H1 (cell line): Measurements from ENCODE around the gene CENPF. TPM values are rescaled to one million over a fixed set of nuclear protein-coding genes. Genes with fewer than 3 reads are reported as not detected.

Experiments
- CREB1 ChIP-seq: IDR thresholded peaks from 2 replicates; pipeline ENCODE4 v1.6.1; 2012; ENCODE audit warnings: inconsistent platforms
- FOSL1 ChIP-seq: IDR thresholded peaks from 2 replicates; pipeline ENCODE4 v1.6.1; 2011; ENCODE audit warnings: mild to moderate bottlenecking, low read depth, low read length, moderate library complexity; ENCODE audit not compliant: insufficient read depth
- RFX5 ChIP-seq: IDR thresholded peaks from 2 replicates; pipeline ENCODE4 v1.6.1; 2011; ENCODE audit warnings: low read depth, low read length, improper control_type of control experiment, borderline replicate concordance
- SIN3A ChIP-seq, 2 experiments: IDR thresholded peaks in 1 of 2; conservative IDR thresholded peaks in 1 of 2; 2 replicates each; pipeline ENCODE4 v1.6.1; 2011 to 2012; ENCODE audit warnings: low read length in 2 of 2, improper control_type of control experiment in 1 of 2, low read depth in 1 of 2, mild to moderate bottlenecking in 1 of 2
- TAF7 ChIP-seq: optimal IDR thresholded peaks from 2 replicates; pipeline ENCODE3; 2011; ENCODE audit warnings: low read depth, mild to moderate bottlenecking, inconsistent platforms, low read length, moderate library complexity, borderline replicate concordance
- TEAD4 ChIP-seq: IDR thresholded peaks from 2 replicates; pipeline ENCODE4 v1.6.1; 2012; ENCODE audit warnings: low read depth, low read length, inconsistent platforms, mixed read lengths
- YY1 ChIP-seq: IDR thresholded peaks from 2 replicates; pipeline ENCODE4 v1.6.1; 2011; ENCODE audit warnings: low read depth, mild to moderate bottlenecking, low read length
- ZNF274 ChIP-seq: IDR thresholded peaks from 2 replicates; pipeline ENCODE4 v1.7.0; 2012; ENCODE audit warnings: low read length, borderline replicate concordance; ENCODE audit errors: extremely low read depth
- polyA plus RNA-seq, 7 experiments: library from polyadenylated mRNA; depleted of rRNA in 3 of 7; stranded (reverse) in 5 of 7; unstranded in 2 of 7; fragments of >200 nt in 5 of 7; fragments of 200-250 nt in 2 of 7; gene quantifications; 1 replicate in 5 of 7; 2 replicates in 1 of 7; 4 replicates in 1 of 7; pipeline versions ENCODE4 v1.2.1 to v1.2.3, GENCODE V29; 2011 to 2013; ENCODE audit warnings: missing spikeins in 2 of 7, mixed read lengths in 2 of 7
- total RNA-seq: library from RNA; stranded (reverse); fragmentation: NEBNext Ultra II Directional; extraction: Animal tissue kit (Norgen Biotek cat#: 25700); gene quantifications from 2 replicates; pipeline ENCODE4 v1.2.1, GENCODE V29; 2021

Gene CENPF
- total and polyA plus RNA-seq, 2 of the 8 experiments (the other 6 are each of a cell fraction or from before 2014, with no cell fraction given) = 13.7 to 170 TPM

DNA sequence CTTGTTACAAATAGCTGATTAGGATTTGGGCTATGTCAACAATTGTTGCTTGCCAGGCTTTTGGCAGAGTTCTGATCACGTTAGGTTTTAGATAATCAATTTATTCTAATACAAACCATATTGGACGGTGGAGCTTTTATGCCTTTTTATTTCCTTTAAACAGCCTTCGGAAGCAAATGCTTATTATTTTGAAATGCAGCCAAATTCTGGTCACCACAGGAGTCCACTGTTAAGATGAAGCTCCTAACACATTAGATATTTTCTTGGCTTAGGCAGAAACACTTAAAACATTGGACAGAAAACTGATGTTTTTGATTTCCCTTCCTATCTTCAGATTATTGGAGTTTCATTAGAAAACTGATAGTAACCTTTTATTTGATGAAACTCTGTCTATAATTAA lies 82.9 kb downstream of the CENPF start (continued):
- no peak for TF ChIP-seq FOSL1
- no peak for TF ChIP-seq YY1
- TF ChIP-seq TAF7 = no peak
- no peak for TF ChIP-seq TEAD4
- TF ChIP-seq RFX5 = no peak
- TF ChIP-seq SIN3A (conservative IDR thresholded peaks at IDR 0.05 in 1 of 2, IDR thresholded peaks at IDR 0.05 in 1 of 2; ENCODE audit: low read depth in 1 of 2, low read length in 2 of 2) = no peak
- no peak for TF ChIP-seq ZNF274
- no peak for TF ChIP-seq CREB1
